Measurements from ENCODE around the gene NFE2L3. TPM values are rescaled to one million over a fixed set of nuclear protein-coding genes. Genes with fewer than 3 reads are reported as not detected.

NFE2L3 gene
- polyA plus RNA-seq, 1 experiment: 63.5 TPM

GRCh38 chr7:26188206-26188956 lies 36.4 kb downstream of the NFE2L3 start:
- ChIA-PET CTCF (interaction anchor here (1.4 to 2.6 kb wide), 3 partner anchors 10 to 296 kb away, joined by 4 to 34 read pairs (median 10); no protein-coding TSS in a partner anchor), POLR2A (interaction anchor here (1.4 to 2.4 kb wide), 3 partner anchors 10 to 14 kb away, joined by 8 to 12 read pairs (median 10); partner anchors contain the start of genes CBX3 and HNRNPA2B1)
- H3K9me3 ChIP-seq (ENCODE audit: control insufficient read depth, insufficient read depth, low read length): no peaks in the 10 kb centered on the region
- no peak overlapping the region for H3K27ac ChIP-seq (ENCODE audit: low read depth, low read length)
- no peak for DNase-seq (ENCODE audit: low read depth, low spot score)
- no peak overlapping the region for H3K4me3 ChIP-seq (ENCODE audit: low read depth, low read length)
- no peaks in the 10 kb centered on the region for H3K27me3 ChIP-seq (ENCODE audit: control insufficient read depth, insufficient read depth, low read length)
- TF ChIP-seq CTCF (IDR thresholded peaks at IDR 0.05; ENCODE audit: low read depth, low read length): no peak

GRCh38 chr7:26188957-26189541 lies 37.1 kb downstream of the NFE2L3 start:
- no peak for DNase-seq (ENCODE audit: low read depth, low spot score)
- ChIA-PET CTCF (interaction anchor here (1.4 to 2.6 kb wide), 3 partner anchors 9 to 296 kb away, joined by 4 to 34 read pairs (median 10); no protein-coding TSS in a partner anchor), POLR2A (interaction anchor here (0.6 to 2.4 kb wide), 4 partner anchors 9 to 761 kb away, joined by 4 to 12 read pairs (median 9); partner anchors contain the start of genes CBX3 and HNRNPA2B1)
- no peak overlapping the region for H3K4me3 ChIP-seq (ENCODE audit: low read depth, low read length)
- TF ChIP-seq CTCF (IDR thresholded peaks at IDR 0.05; ENCODE audit: low read depth, low read length): no peak
- H3K9me3 ChIP-seq (ENCODE audit: control insufficient read depth, insufficient read depth, low read length): no peaks in the 10 kb centered on the region
- no peaks in the 10 kb centered on the region for H3K27me3 ChIP-seq (ENCODE audit: control insufficient read depth, insufficient read depth, low read length)
- H3K27ac ChIP-seq (ENCODE audit: low read depth, low read length): no peak overlapping the region

GRCh38 chr7:26189697-26190096 lies 37.7 kb downstream of the NFE2L3 start:
- no peak overlapping the region for H3K27ac ChIP-seq (ENCODE audit: low read depth, low read length)
- no peak overlapping the region for H3K4me3 ChIP-seq (ENCODE audit: low read depth, low read length)
- DNase-seq (ENCODE audit: low read depth, low spot score): no peak
- ChIA-PET CTCF (no interaction called here), POLR2A (interaction anchor here (0.6 kb wide), 1 partner anchor 762 kb away, joined by 4 read pairs; no protein-coding TSS in a partner anchor)
- H3K27me3 ChIP-seq (ENCODE audit: control insufficient read depth, insufficient read depth, low read length): no peaks in the 10 kb centered on the region
- TF ChIP-seq CTCF (IDR thresholded peaks at IDR 0.05; ENCODE audit: low read depth, low read length): no peak
- no peaks in the 10 kb centered on the region for H3K9me3 ChIP-seq (ENCODE audit: control insufficient read depth, insufficient read depth, low read length)

- H3K27me3 ChIP-seq (ENCODE audit: control insufficient read depth, insufficient read depth, low read length): no peaks in the 10 kb centered on the region
- no peak for DNase-seq (ENCODE audit: low read depth, low spot score)
- POLR2A ChIA-PET: interaction anchor here (2.5 kb wide), 1 partner anchor 10 kb away, joined by 11 read pairs; the partner anchor contains the start of gene HNRNPA2B1
- no peak overlapping the region for H3K4me3 ChIP-seq (ENCODE audit: low read depth, low read length)
- CTCF ChIA-PET: interaction anchor here (1.9 to 10.3 kb wide), 2 partner anchors 11 to 100 kb away, joined by 7 to 165 read pairs; partner anchors contain the start of gene CBX3
- no peaks in the 10 kb centered on the region for H3K9me3 ChIP-seq (ENCODE audit: control insufficient read depth, insufficient read depth, low read length)
- no peak overlapping the region for H3K27ac ChIP-seq (ENCODE audit: low read depth, low read length)
- TF ChIP-seq CTCF (IDR thresholded peaks at IDR 0.05; ENCODE audit: low read depth, low read length): no peak
These were observed 38.4 kb downstream of the NFE2L3 start for GRCh38 chr7:26190417-26190869.
